Measurements from ENCODE around the gene STK38L. TPM values are rescaled to one million over a fixed set of nuclear protein-coding genes. Genes with fewer than 3 reads are reported as not detected.

STK38L gene
- total RNA-seq, 1 donor = 38.9 TPM

DNA sequence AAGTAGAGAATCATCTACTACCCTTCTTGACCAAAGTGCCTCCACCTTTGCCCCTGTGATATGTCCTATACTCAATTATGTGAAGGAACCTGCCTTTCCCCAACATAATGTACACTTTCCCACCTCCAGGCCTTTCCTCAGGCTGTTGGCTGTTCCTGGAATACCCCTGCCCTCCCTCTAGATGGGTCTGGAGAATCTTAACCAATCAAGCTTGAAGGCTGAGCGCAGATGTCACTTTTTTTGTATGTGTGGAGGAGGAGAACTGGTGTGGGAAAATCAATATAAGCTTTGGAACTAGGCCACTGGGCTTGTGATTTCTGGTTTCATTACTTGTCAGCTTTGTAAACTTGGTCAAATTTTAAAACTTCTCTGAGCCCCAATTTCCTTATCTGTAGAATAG, 93.3 kb downstream of the STK38L start:
- no peak for DNase-seq (ENCODE audit: low read depth)
- H3K4me3 ChIP-seq (ENCODE audit: low read depth, low read length) = no peak overlapping the region
- TF ChIP-seq, protein P1, sequence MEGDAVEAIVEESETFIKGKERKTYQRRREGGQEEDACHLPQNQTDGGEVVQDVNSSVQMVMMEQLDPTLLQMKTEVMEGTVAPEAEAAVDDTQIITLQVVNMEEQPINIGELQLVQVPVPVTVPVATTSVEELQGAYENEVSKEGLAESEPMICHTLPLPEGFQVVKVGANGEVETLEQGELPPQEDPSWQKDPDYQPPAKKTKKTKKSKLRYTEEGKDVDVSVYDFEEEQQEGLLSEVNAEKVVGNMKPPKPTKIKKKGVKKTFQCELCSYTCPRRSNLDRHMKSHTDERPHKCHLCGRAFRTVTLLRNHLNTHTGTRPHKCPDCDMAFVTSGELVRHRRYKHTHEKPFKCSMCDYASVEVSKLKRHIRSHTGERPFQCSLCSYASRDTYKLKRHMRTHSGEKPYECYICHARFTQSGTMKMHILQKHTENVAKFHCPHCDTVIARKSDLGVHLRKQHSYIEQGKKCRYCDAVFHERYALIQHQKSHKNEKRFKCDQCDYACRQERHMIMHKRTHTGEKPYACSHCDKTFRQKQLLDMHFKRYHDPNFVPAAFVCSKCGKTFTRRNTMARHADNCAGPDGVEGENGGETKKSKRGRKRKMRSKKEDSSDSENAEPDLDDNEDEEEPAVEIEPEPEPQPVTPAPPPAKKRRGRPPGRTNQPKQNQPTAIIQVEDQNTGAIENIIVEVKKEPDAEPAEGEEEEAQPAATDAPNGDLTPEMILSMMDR (IDR thresholded peaks at IDR 0.05; ENCODE audit: insufficient read depth, low read depth, low read length) = no peak

DNA sequence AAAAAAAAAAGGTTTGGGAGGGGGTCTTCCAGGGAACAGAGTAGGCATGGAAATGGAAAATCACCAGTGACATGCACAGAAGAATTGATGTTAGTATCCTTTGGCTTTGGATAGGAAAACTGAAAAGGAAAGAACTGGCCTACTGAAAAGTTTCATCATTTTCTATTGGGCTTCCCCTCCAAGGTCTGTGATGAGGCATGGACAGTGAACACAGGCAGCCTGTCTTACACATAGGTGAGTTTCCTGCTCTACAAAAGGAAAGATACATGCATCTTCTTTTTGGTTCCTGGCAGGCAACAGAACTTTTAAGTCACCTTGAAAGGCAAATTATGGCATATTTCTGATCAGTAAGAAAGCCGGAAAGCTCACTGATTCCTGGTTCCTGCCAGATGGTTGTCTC, 94.4 kb downstream of the STK38L start:
- TF ChIP-seq, protein P1 (IDR thresholded peaks at IDR 0.05; ENCODE audit: insufficient read depth, low read depth, low read length) = no peak
- no peak overlapping the region for H3K4me3 ChIP-seq (ENCODE audit: low read depth, low read length)
- no peak for DNase-seq (ENCODE audit: low read depth)

DNA sequence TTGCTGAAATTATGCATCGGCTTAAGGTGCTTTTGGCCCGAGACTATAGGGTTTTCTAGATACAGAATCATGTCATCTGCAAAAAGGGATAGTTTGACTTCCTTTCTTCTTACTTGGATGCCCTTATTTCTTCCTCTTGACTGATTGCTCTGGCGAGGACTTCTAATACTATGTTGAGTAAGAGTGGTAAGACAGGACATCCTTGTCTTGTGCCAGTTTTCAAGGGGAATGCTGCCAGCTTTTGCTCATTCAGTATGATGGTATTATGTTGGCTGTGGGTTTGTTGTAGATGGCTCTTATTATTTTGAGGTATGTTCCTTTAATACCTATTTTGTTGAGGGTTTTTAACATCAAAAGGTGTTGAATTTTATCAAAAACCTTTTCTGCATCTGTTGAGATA, 96.9 kb downstream of the STK38L start:
- TF ChIP-seq, protein P1 (IDR thresholded peaks at IDR 0.05; ENCODE audit: insufficient read depth, low read depth, low read length) = no peak
- H3K4me3 ChIP-seq (ENCODE audit: low read depth, low read length) = no peak overlapping the region
- DNase-seq (ENCODE audit: low read depth) = no peak

DNA sequence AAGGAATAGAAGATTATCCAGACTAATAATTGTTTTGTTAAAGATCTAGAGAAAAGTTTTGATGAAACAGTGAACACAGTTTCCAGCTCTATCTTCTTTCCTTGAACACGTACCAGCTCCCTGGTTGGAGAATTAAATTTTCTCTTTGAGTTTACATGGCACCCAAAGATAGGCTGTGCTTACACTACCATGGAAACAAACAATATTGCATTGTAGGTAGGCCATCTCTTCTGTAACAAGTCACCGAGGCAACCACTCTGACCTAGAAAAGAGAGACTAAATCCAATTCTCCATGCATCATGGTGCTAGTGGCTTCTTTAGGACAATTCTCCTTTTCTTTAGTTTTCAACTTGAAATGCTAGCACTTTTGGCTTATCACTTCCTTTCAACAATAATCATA, 98.5 kb downstream of the STK38L start:
- no peak overlapping the region for H3K4me3 ChIP-seq (ENCODE audit: low read depth, low read length)
- DNase-seq (ENCODE audit: low read depth) = no peak
- TF ChIP-seq, protein P1 (IDR thresholded peaks at IDR 0.05; ENCODE audit: insufficient read depth, low read depth, low read length) = no peak

DNA sequence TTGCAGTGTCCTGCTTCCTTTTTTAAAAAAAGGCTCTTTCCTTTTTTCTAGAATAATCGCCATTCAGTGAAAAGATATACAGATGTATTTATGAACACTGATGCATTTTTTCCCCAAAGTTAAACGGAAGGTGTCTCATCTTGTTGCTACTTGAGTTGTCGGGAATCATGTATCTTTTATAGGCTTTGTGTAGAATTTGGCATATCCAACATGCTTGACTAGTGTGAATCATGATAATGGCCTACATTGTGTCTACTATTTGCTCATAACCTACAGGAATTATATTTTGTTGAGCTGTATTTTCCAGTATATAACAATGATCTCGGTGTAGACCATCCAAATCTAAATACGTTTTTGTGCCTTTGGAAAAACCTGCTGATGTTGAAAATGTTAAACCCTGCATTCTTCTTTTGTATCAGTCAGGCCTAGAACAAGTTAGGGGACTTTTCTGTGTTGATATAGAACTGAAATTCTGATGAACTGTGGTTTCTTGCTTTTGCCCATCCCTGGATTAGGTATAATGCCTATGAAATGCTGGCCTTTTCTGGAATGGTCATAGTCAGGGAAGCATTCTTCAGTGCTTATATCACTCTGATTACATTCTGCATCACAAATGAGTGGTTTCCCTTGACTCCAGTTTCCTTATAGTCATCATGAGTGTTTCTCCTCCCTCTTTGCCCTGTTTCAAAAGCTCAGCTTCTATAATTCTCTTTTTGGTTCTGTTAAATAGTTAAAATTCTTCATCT, 99.3 kb downstream of the STK38L start:
- TF ChIP-seq, protein P1 (IDR thresholded peaks at IDR 0.05; ENCODE audit: insufficient read depth, low read depth, low read length) = no peak
- no peak overlapping the region for H3K4me3 ChIP-seq (ENCODE audit: low read depth, low read length)

DNA sequence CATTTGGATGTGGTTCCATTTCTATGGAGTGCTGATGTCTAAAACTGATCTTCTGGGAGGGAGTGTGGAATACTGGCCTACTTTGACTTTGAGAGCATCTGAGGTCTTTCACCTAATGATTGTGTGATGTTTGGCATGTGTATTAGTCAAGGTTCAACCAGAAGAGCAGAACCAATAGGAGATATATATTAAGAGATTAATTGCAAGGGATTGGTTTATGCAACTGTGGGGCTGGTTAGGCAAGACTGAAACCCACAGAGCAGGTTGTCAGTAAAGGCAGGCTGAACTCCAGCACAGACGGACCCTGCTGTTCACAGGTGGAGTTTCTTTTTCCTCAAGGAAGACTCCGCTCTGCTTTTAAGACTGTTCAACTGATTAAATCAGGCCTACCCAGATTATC, 100.2 kb downstream of the STK38L start:
- H3K4me3 ChIP-seq (ENCODE audit: low read depth, low read length) = no peak overlapping the region
- TF ChIP-seq, protein P1 (IDR thresholded peaks at IDR 0.05; ENCODE audit: insufficient read depth, low read depth, low read length) = no peak
- no peak for DNase-seq (ENCODE audit: low read depth)

More for the DNA sequence above, 99.3 kb downstream of the STK38L start:
- peak; percentile 79 for DNase-seq (ENCODE audit: low read depth)

- DNase-seq (ENCODE audit: low read depth) = no peak
- TF ChIP-seq, protein P1 (IDR thresholded peaks at IDR 0.05; ENCODE audit: insufficient read depth, low read depth, low read length) = no peak
- H3K4me3 ChIP-seq (ENCODE audit: low read depth, low read length) = no peak overlapping the region
Measured at GRCh38 chr12:27344760-27345159, 100.7 kb downstream of the STK38L start.

Measured in fibroblast of villous mesenchyme (primary cell).